NT2/D1 (cell line): ENCODE results near the gene LARP4B.

Experiments used
- DNase-seq: peaks from one replicate; pipeline ENCODE4 v3.0.0-alpha.2; 2011; ENCODE audit warnings: low read depth, low spot score
- H3K27me3 ChIP-seq: 2 replicates; pipeline ENCODE4 v1.6.0; 2011; ENCODE audit warnings: mild to moderate bottlenecking; ENCODE audit not compliant: insufficient read length, insufficient read depth
- H3K36me3 ChIP-seq: 2 replicates; pipeline ENCODE4 v1.6.1; 2011; ENCODE audit warnings: mild to moderate bottlenecking, low read length, mixed read lengths; ENCODE audit not compliant: insufficient read depth, insufficient read length
- H3K4me1 ChIP-seq: 2 replicates; pipeline ENCODE4 v1.5.1; 2011; ENCODE audit not compliant: insufficient read depth, insufficient read length
- H3K4me3 ChIP-seq: 2 replicates; pipeline ENCODE4 v1.5.1; 2011; ENCODE audit warnings: low read depth; ENCODE audit not compliant: insufficient read length
- H3K9ac ChIP-seq: 2 replicates; pipeline ENCODE4 v1.6.0; 2011; ENCODE audit warnings: low read depth; ENCODE audit not compliant: insufficient read length
- H3K9me3 ChIP-seq: 2 replicates; pipeline ENCODE4 v1.5.1; 2011; ENCODE audit warnings: mild to moderate bottlenecking, low read length; ENCODE audit not compliant: insufficient read depth
- SUZ12 ChIP-seq: IDR thresholded peaks from 2 replicates; pipeline ENCODE4 v1.6.1; 2011; ENCODE audit not compliant: insufficient read length, insufficient read depth; ENCODE audit errors: extremely low read depth
- YY1 ChIP-seq: IDR thresholded peaks from 2 replicates; pipeline ENCODE4 v1.6.1; 2011; ENCODE audit not compliant: insufficient read length, insufficient read depth
- ZNF274 ChIP-seq: IDR thresholded peaks from 2 replicates; pipeline ENCODE4 v1.6.1; 2011; ENCODE audit warnings: mild to moderate bottlenecking, low read depth, low read length

LARP4B gene

DNA sequence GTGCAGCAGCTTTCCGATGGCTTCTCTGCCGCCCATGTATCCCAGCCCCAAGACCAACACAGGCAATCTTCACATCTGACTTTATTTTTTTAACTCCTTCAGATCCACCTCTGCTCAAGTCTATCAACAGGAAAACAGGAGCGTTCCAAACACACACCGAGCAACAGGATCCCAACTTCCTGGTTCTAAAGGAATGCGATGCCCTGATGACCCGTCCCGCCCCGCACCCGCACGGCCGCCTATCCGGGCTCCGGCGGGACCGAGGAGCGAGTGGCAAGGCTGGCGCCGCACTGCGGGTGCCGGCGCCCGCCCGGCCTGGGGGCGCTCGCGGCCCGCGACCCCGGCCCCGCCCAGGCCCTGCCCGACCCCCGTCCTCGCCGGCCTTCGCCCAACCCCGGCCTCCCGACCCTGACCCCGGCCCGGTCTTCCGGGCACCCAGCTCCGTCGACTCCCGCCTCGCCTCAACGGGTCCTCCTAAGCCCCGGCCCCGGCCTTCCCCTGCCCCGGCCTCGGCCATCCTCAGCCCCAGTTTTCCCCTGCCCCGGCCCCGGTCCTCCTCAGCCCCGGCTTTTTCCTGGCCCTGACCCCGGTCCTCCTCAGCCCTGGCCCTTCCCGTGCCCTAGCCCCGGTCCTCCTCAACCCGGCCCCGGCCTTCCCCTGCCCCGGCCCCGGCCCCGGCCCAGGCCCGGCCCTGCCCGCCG lies 730 bp downstream of the LARP4B start:
- H3K9ac ChIP-seq, result peak overlapping the region; percentile 88
- no peak for TF ChIP-seq SUZ12
- TF ChIP-seq YY1, result no peak
- TF ChIP-seq ZNF274, result no peak
- peaks cover 16% of the 10 kb centered on the region for H3K36me3 ChIP-seq
- no peaks in the 10 kb centered on the region for H3K4me1 ChIP-seq
- DNase-seq, result no peak
- no peaks in the 10 kb centered on the region for H3K9me3 ChIP-seq
- peak overlapping the region; percentile 82 for H3K4me3 ChIP-seq
- H3K27me3 ChIP-seq, result no peaks in the 10 kb centered on the region

GRCh38 chr10:929960-930624 lies 1.4 kb downstream of the LARP4B start:
- Histone ChIP-seq H3K36me3 (peaks cover 17% of the 10 kb centered on the region), H3K4me1 (no peaks in the 10 kb centered on the region), H3K9me3 (no peaks in the 10 kb centered on the region), H3K4me3 (peak overlapping the region; percentile 82), H3K9ac (peak overlapping the region; percentile 88), H3K27me3 (no peaks in the 10 kb centered on the region)
- TF ChIP-seq YY1 (no peak), ZNF274 (no peak), SUZ12 (no peak)
- no peak for DNase-seq

GRCh38 chr10:927131-927530 lies 4.4 kb downstream of the LARP4B start:
- DNase-seq, result no peak
- peaks cover 2% of the 10 kb centered on the region for H3K4me1 ChIP-seq
- H3K9me3 ChIP-seq, result no peaks in the 10 kb centered on the region
- no peaks in the 10 kb centered on the region for H3K27me3 ChIP-seq
- no peak overlapping the region for H3K9ac ChIP-seq
- H3K4me3 ChIP-seq, result no peak overlapping the region
- TF ChIP-seq SUZ12 (no peak), ZNF274 (no peak), YY1 (no peak)
- peaks cover 33% of the 10 kb centered on the region for H3K36me3 ChIP-seq

DNA sequence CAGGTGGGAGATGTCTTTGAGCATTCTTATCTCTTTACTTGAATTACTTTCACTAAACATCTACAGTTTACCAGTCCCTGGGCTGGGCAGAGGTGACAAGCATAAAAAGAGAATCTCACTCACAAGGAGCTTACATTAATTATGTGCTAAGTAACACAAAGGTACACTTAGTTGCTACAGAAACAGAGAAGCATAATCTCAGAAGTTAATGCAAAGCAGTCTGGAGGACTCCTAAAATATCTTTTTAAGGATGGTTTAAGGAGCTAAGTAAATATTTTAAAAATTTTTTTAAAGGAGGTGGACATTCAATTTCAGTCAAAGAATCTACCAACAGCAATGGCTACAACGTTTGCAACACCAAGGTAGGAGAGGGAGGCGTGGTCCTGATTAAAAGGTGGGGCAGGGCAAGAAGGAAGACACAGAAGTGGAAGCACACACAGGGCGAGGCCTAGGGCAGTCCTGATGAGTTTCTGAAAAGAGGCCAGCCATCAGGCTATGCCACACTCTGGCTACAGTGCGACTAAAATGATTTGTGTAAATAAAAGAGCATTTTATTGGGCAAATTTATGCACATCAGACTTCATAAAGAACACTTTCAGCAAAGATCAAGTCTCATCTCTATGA lies 5.3 kb downstream of the LARP4B start:
- Histone ChIP-seq H3K4me1 (peaks cover 4% of the 10 kb centered on the region), H3K9ac (no peak overlapping the region), H3K4me3 (no peak overlapping the region), H3K9me3 (no peaks in the 10 kb centered on the region), H3K27me3 (no peaks in the 10 kb centered on the region), H3K36me3 (peaks cover 36% of the 10 kb centered on the region)
- no peak for DNase-seq
- TF ChIP-seq YY1, result no peak
- TF ChIP-seq SUZ12, result no peak
- no peak for TF ChIP-seq ZNF274

GRCh38 chr10:924524-924859 lies 7.0 kb downstream of the LARP4B start:
- Histone ChIP-seq H3K27me3 (no peaks in the 10 kb centered on the region), H3K36me3 (peaks cover 38% of the 10 kb centered on the region), H3K9ac (no peak overlapping the region), H3K9me3 (no peaks in the 10 kb centered on the region), H3K4me1 (peaks cover 4% of the 10 kb centered on the region), H3K4me3 (no peak overlapping the region)
- no peak for DNase-seq
- no peak for TF ChIP-seq SUZ12
- no peak for TF ChIP-seq YY1
- TF ChIP-seq ZNF274, result no peak

GRCh38 chr10:923844-924523 lies 7.5 kb downstream of the LARP4B start:
- TF ChIP-seq ZNF274 (no peak), SUZ12 (no peak), YY1 (no peak)
- Histone ChIP-seq H3K9me3 (no peaks in the 10 kb centered on the region), H3K4me3 (no peak overlapping the region), H3K9ac (no peak overlapping the region), H3K27me3 (no peaks in the 10 kb centered on the region), H3K4me1 (peaks cover 4% of the 10 kb centered on the region), H3K36me3 (peaks cover 37% of the 10 kb centered on the region)
- DNase-seq, result no peak
